ENCODE data around the gene CALML4.

DNA sequence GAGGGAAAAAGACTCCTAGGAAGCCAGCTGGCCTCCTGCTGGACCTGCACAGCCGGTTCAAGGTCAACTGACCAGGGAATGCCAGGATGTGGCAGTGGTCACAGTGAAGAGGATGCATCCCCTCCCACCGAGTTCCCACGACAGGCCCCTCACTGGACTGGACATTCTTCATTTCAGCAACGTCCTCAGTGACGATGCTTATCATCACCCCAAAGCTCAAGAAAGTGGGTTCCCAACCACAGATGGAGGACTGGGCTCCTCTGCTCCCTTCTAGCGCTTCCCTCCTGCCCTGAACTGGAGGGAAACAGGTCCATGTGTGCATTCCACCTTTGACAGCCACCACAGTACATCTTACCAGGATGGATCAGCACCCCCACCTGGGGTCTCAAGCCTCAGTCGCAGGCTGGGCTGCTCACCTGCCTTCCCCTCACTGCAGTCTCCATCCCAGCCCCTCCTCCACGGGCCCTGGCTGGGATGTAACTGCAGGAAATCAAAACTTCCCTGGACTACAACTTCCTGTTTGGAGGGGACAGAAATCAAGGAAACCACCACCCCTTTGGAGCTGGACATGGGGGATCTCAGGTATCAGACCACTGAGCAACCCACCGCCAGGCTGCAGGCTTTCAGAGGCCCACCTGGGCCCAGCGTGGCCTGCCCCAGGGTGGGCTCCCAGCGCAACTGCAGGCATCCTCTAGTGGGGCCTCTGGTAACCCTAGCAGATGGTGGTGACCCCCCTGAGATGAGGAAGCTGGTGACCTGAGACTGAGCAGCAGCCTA, 7.3 kb downstream of the CALML4 start:
- TF ChIP-seq, protein P1, sequence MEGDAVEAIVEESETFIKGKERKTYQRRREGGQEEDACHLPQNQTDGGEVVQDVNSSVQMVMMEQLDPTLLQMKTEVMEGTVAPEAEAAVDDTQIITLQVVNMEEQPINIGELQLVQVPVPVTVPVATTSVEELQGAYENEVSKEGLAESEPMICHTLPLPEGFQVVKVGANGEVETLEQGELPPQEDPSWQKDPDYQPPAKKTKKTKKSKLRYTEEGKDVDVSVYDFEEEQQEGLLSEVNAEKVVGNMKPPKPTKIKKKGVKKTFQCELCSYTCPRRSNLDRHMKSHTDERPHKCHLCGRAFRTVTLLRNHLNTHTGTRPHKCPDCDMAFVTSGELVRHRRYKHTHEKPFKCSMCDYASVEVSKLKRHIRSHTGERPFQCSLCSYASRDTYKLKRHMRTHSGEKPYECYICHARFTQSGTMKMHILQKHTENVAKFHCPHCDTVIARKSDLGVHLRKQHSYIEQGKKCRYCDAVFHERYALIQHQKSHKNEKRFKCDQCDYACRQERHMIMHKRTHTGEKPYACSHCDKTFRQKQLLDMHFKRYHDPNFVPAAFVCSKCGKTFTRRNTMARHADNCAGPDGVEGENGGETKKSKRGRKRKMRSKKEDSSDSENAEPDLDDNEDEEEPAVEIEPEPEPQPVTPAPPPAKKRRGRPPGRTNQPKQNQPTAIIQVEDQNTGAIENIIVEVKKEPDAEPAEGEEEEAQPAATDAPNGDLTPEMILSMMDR (conservative IDR thresholded peaks at IDR 0.05), result no peak
- TF ChIP-seq EZH2 (IDR thresholded peaks at IDR 0.05; ENCODE audit: low read depth), result no peak
